ENCODE results near the gene EHD3.

EHD3 gene

DNA sequence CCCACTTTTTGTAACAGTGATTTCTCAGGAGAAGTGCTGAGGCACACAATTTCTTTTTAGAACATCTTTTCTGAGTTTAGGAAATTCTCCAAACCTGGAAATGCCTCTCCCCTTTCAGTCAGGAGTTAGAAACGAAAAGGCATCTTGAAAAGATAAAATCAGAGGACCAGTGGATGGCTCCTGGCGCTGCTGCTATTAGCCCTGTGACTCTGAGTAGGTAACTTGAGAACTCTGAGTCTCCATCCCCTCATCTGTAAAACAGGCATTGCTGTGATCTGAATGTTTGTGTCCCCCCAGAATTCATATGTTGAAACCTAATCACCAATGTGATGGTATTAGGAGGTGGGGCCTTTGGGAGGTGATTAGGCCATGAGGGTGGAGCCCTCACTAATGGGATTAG lies 50.2 kb downstream of the EHD3 start:
- no peak for DNase-seq (ENCODE audit: low read depth, low spot score)

- DNase-seq (ENCODE audit: low read depth, low spot score): no peak
Observed at GRCh38 chr2:31286230-31286629, 52.3 kb downstream of the EHD3 start.

- DNase-seq (ENCODE audit: low read depth, low spot score): no peak
Observed at GRCh38 chr2:31286961-31287550, 53.1 kb downstream of the EHD3 start.

DNA sequence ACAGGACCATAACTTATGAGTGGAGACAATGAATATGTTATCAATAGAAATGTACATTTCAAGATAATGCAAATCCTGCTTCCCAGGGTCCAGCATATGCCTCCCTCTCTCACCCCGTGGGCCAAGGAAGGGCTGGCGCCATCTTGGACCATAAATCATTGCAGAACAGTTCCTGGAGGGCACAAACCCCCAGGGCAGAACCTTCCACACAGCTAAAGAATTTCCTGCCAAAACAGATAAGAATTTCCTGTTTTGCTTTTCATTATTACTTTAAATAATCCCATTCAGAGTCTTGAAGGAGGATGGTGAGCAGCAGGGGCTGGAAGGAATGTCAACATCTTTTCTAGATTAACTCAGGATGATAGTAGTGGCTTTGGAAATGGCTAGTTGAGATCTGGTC lies 53.7 kb downstream of the EHD3 start:
- no peak for DNase-seq (ENCODE audit: low read depth, low spot score)

GRCh38 chr2:31294196-31294595 lies 60.2 kb downstream of the EHD3 start:
- DNase-seq (ENCODE audit: low read depth, low spot score): no peak

DNA sequence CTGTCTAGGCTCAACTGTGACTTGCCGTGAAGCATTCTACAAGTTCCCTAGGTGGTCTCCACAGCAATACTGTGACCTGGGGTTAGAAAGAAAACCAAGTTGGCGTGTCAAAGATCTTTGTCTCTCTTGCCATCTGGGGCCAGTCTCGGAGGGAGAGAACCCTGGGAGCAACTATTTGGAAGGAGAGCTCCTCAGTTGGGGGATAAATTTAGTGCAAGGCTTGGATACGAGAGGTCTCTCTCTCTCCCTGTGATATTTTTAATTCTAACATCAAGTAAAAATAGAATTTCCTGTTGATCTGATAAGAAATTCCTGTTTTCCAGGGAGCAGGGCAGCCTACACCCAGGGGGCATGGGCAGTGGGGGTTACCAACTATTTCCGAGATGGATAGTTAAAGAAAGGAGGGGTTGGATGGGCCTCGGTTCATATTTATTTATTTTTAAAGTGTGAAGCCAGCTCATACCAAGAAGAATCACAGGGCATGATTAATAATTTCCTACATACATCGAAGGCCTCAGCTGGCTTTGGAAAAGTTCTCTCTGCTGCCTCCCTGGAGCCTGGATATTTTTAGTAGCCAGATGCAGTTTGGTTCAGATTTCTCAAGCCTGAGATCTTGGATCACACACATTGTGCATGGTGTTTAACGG lies 62.8 kb downstream of the EHD3 start:
- DNase-seq (ENCODE audit: low read depth, low spot score): no peak

GRCh38 chr2:31297751-31298150 lies 63.8 kb downstream of the EHD3 start:
- DNase-seq (ENCODE audit: low read depth, low spot score): no peak

GRCh38 chr2:31299547-31299946 lies 65.6 kb downstream of the EHD3 start:
- DNase-seq (ENCODE audit: low read depth, low spot score): no peak

DNA sequence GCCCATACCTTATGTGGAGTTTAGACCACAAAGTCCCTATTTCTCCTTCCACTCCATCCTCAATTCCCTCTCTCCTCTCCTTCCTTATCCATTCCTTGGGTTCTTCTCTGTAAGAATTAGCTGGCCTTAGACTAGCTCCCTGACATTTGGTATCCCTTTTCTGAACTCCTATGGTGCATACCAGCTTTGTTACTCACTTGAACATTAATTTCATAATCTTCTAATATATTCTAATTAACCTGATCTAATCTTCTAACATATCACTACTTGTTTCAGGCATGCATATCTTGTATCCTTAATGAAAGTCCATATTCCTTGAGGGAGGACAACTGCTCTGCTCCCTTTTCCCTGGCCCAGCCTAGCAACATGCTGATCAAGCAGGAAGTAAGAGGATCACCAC lies 66.4 kb downstream of the EHD3 start:
- no peak for DNase-seq (ENCODE audit: low read depth, low spot score)

DNA sequence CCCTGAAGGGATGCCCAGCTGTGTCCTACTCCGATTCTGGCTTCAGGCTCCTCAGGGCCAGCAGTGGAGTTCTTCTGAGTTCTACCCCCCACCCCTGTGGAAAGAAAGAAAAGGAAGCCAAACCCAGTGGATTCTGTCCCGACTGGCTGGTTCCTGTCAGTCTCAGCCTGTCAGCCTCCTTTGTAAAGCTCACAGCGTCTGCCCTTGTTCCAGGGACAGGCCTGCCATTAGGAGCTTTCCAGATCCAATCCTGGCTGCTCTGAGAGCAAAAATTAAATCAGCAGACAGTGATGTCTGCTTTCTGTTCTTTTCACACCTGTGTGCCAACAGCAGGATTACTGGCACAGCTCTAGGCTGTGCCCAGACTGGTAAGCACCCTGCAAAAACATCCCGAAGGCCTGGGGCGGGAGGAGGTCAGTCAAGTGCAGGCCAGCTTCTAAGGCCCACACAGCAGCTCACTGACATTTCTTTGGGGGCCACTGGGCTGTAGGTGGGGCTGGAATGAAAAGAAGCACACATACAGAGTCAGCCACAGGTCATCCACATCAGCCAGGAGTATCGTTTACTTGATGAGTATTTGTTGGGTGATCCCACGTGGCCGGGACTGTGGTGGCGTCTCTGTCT lies 69.1 kb downstream of the EHD3 start:
- no peak for DNase-seq (ENCODE audit: low read depth, low spot score)

DNA sequence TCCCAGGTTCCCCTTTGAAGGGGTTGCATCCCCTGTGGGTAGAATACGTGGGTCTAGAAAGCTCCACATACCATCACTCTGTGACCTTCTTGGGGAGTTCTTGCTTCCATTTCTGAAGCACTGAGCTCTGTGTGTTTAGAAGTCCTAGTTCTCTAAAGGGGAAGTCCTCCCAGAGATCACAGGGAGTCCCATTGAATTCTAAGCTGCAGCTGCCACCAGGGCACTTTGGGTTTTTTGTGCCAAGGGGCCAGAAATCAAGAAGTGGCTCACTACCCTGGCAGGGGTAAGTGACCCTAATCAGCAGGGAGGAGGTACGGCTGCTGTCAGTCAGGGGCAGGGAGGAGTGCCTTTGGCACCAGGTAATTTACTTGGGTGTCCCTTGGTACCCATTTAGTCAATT lies 70.9 kb downstream of the EHD3 start:
- DNase-seq (ENCODE audit: low read depth, low spot score): no peak

GRCh38 chr2:31312898-31313297 lies 78.9 kb downstream of the EHD3 start:
- no peak for DNase-seq (ENCODE audit: low read depth, low spot score)

DNA sequence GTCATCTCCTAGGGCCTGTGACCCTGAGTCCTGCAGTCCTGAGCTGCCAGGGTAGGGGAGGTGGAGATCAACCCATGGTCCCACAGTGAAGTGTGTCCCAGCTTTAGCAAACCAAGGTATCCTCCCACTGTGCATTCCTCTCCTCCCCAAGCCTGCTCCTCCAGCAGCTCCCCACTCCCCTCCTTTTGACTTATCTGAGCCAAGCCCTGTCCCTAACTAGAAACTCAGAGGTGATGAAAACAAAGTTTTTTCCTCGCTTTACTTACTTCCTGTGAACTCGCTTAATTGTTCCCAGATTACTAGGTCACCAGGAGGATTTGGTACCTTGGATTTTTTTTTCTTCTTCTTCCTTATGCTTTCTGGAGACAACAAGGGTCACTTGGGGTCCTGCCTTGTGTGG lies 80.8 kb downstream of the EHD3 start:
- DNase-seq (ENCODE audit: low read depth, low spot score): no peak

DNA sequence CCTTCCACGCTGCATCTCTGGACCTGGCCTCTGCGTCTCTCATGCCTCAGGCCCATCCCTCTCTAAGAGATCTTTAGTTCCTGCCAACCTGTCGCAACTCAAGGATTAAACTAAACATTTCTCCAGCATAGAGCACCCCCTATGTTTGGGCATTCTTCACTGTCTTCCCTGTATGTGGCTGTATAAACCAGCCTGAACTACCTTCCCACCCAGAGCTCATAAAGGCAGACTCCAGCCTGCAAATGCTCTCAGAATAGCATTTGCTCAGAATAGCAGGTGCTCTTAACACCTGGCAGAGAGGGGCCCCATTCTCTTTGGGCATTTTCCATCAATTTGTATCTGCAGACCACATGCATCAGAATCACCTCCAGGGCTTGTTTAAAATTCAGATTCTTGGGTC lies 83.4 kb downstream of the EHD3 start:
- no peak for DNase-seq (ENCODE audit: low read depth, low spot score)

- no peak for DNase-seq (ENCODE audit: low read depth, low spot score)
Observed at GRCh38 chr2:31318361-31319336, 84.7 kb downstream of the EHD3 start.

Data from activated CD4-positive, CD25-positive, alpha-beta regulatory T cell treated with anti-CD3 and anti-CD28 coated beads, Interleukin-2, amount 50 U/mL, for 16 hours (primary cell).